MCF 10A (cell line): ENCODE results near the gene OR5W2. TPM values are rescaled to one million over a fixed set of nuclear protein-coding genes. Genes with fewer than 3 reads are reported as not detected.
"Not testable (repeated sequence)": the region's sequence is repeated elsewhere in the genome, so short reads cannot be mapped to it uniquely, and the experiment has no call there.

Experiments
- BruUV-seq: library from RNA; stranded (reverse); fragments of 400-500 nt; replicated peaks from 2 replicates; lab custom pipeline; 2021; lab: Mats Ljungman, UMichigan
- CTCF ChIA-PET: fragments of 300-600 bp; sonication (Branson Sonifier 250); formaldehyde crosslinking; extraction: SDS; loops from one replicate; lab custom pipeline; 2021; ENCODE audit warnings: antibody characterized with exemption, inconsistent platforms; lab: Yijun Ruan, JAX
- POLR2A ChIA-PET: fragments of 300-600, 350-650 bp; sonication (Branson Sonifier 250); formaldehyde crosslinking; extraction: SDS; loops from one replicate; lab custom pipeline; 2020; ENCODE audit warnings: antibody characterized with exemption, inconsistent platforms; lab: Yijun Ruan, JAX
- DNase-seq: peaks from one replicate; pipeline ENCODE4 v3.0.0-alpha.2; 2018; ENCODE audit not compliant: unreplicated experiment
- H3K27ac Mint-ChIP-seq: one replicate; pipeline ENCODE4 v1.8.0; 2022; ENCODE audit warnings: mild to moderate bottlenecking, low read depth, mixed read lengths; ENCODE audit not compliant: unreplicated experiment
- H3K27me3 Mint-ChIP-seq: one replicate; pipeline ENCODE4 v1.8.0; 2022; ENCODE audit warnings: mixed read lengths; ENCODE audit not compliant: insufficient read depth, unreplicated experiment
- H3K36me3 Mint-ChIP-seq: one replicate; pipeline ENCODE4 v1.8.0; 2022; ENCODE audit warnings: mild to moderate bottlenecking, moderate library complexity, mixed read lengths; ENCODE audit not compliant: insufficient read depth, unreplicated experiment
- H3K4me1 Mint-ChIP-seq: one replicate; pipeline ENCODE4 v1.8.0; 2022; ENCODE audit warnings: mixed read lengths; ENCODE audit not compliant: insufficient read depth, unreplicated experiment
- H3K4me3 Mint-ChIP-seq: one replicate; pipeline ENCODE4 v1.8.0; 2022; ENCODE audit warnings: mild to moderate bottlenecking, moderate library complexity, mixed read lengths; ENCODE audit not compliant: unreplicated experiment
- H3K9me3 Mint-ChIP-seq: one replicate; pipeline ENCODE4 v1.8.0; 2022; ENCODE audit warnings: mixed read lengths; ENCODE audit not compliant: unreplicated experiment
- intact Hi-C: fragments of 100-400 bp; cut with micrococcal nuclease; formaldehyde crosslinking; loops from 2 replicates; pipeline ENCODE4 v1.14.1; 2022
- total RNA-seq: library from RNA; stranded (reverse); gene quantifications from 2 replicates; pipeline ENCODE4 v1.2.3, GENCODE V29; 2022

The OR5W2 gene
- total RNA-seq, 1 experiment from 2014 or later, result not detected

- H3K9me3 Mint-ChIP-seq, BruUV-seq: not testable (repeated sequence)
Observed at GRCh38 chr11:55882997-55883396, 31.4 kb downstream of the OR5W2 start, which contains the start of gene TRIM51. TSS of gene TRIM51 (plus strand) at chr11:55883297. CDS start at chr11:55885429, 2,132 bp downstream.

GRCh38 chr11:55873146-55873545 is 41.2 kb downstream of the OR5W2 start:
- H3K9me3 Mint-ChIP-seq, intact Hi-C loops, H3K36me3 Mint-ChIP-seq, H3K27ac Mint-ChIP-seq, POLR2A ChIA-PET, H3K27me3 Mint-ChIP-seq, H3K4me1 Mint-ChIP-seq, H3K4me3 Mint-ChIP-seq, DNase-seq, CTCF ChIA-PET, BruUV-seq: not testable (repeated sequence)

More at GRCh38 chr11:55882997-55883396, 31.4 kb downstream of the OR5W2 start, which contains the start of gene TRIM51:
- CTCF ChIA-PET, H3K4me3 Mint-ChIP-seq, DNase-seq, intact Hi-C loops, POLR2A ChIA-PET, H3K27me3 Mint-ChIP-seq, H3K4me1 Mint-ChIP-seq, H3K27ac Mint-ChIP-seq, H3K36me3 Mint-ChIP-seq: not testable (repeated sequence)

- intact Hi-C loops, result not testable (repeated sequence)
Observed at GRCh38 chr11:55872731-55873130, 41.7 kb downstream of the OR5W2 start.

GRCh38 chr11:55867354-55867753 is 47.0 kb downstream of the OR5W2 start:
- intact Hi-C loops, H3K4me1 Mint-ChIP-seq, H3K4me3 Mint-ChIP-seq, H3K36me3 Mint-ChIP-seq, POLR2A ChIA-PET, DNase-seq, H3K27me3 Mint-ChIP-seq, H3K27ac Mint-ChIP-seq, CTCF ChIA-PET, BruUV-seq: not testable (repeated sequence)
- peaks cover 12% of the 10 kb centered on the region for H3K9me3 Mint-ChIP-seq

More at GRCh38 chr11:55872731-55873130, 41.7 kb downstream of the OR5W2 start:
- H3K27me3 Mint-ChIP-seq, DNase-seq, H3K9me3 Mint-ChIP-seq, H3K4me3 Mint-ChIP-seq, H3K4me1 Mint-ChIP-seq, CTCF ChIA-PET, H3K27ac Mint-ChIP-seq, POLR2A ChIA-PET, BruUV-seq, H3K36me3 Mint-ChIP-seq: not testable (repeated sequence)

Other genes starting within 250 kb of the OR5W2 start
- not detected in 2 replicates for gene OR5D13, start 141.1 kb downstream of the OR5W2 start, total RNA-seq
- not detected in 2 replicates for gene OR5D14, start 119.0 kb downstream of the OR5W2 start, total RNA-seq
- not detected in 2 replicates for gene OR5L1, start 103.2 kb downstream of the OR5W2 start, total RNA-seq
- not detected in 2 replicates for gene OR5D18, start 95.0 kb downstream of the OR5W2 start, total RNA-seq
- not detected in 2 replicates for gene OR5L2, start 87.4 kb downstream of the OR5W2 start, total RNA-seq
- gene OR5D16, start 75.8 kb downstream of the OR5W2 start, total RNA-seq, result not detected in 2 replicates
- not detected in 2 replicates for gene TRIM51, start 31.3 kb downstream of the OR5W2 start, total RNA-seq
- gene OR5I1, start 21.8 kb upstream of the OR5W2 start, total RNA-seq, result not detected in 2 replicates
- not detected in 2 replicates for gene OR10AG1, start 55.4 kb upstream of the OR5W2 start, total RNA-seq
- gene OR5F1, start 80.0 kb upstream of the OR5W2 start, total RNA-seq, result not detected in 2 replicates
- gene OR5AS1, start 113.1 kb upstream of the OR5W2 start, total RNA-seq, result not detected in 2 replicates
- not detected in 2 replicates for gene OR8I2, start 178.7 kb upstream of the OR5W2 start, total RNA-seq
- not detected in 2 replicates for gene OR8H2, start 189.1 kb upstream of the OR5W2 start, total RNA-seq
- gene OR8H3, start 207.8 kb upstream of the OR5W2 start, total RNA-seq, result not detected in 2 replicates
- not detected in 2 replicates for gene OR8J3, start 225.6 kb upstream of the OR5W2 start, total RNA-seq
- not detected in 2 replicates for gene OR8K5, start 245.7 kb upstream of the OR5W2 start, total RNA-seq